ENCODE data around the gene FBXL2.
"Not testable (repeated sequence)": the region's sequence is repeated elsewhere in the genome, so short reads cannot be mapped to it uniquely, and the experiment has no call there.

The FBXL2 gene

GRCh38 chr3:33388374-33389100 lies 111.3 kb downstream of the FBXL2 start:
- DNase-seq: no peak

DNA sequence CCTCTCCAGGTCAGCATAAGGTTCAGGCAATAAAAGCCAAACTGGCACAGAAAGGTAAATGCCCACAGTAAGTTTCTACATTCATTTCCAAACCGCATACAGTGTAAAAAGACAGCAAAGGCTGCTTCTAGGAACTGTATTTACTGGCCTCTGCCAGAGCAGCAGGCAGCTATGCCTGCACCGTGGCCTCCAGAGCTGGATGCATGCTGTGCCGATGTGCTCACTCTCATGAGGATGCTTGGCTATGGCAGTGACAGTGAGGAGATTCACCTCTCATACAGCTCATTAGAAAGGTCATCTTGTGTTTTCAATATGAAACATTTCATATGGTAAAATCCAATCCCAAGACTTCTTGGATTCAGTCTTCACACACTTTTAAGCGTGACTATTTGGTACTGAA lies 112.7 kb downstream of the FBXL2 start:
- DNase-seq: no peak

GRCh38 chr3:33391255-33391995 lies 114.2 kb downstream of the FBXL2 start:
- DNase-seq: no peak

GRCh38 chr3:33392144-33392543 lies 114.9 kb downstream of the FBXL2 start:
- no peak for DNase-seq

GRCh38 chr3:33392703-33393125 lies 115.5 kb downstream of the FBXL2 start:
- no peak for DNase-seq

DNA sequence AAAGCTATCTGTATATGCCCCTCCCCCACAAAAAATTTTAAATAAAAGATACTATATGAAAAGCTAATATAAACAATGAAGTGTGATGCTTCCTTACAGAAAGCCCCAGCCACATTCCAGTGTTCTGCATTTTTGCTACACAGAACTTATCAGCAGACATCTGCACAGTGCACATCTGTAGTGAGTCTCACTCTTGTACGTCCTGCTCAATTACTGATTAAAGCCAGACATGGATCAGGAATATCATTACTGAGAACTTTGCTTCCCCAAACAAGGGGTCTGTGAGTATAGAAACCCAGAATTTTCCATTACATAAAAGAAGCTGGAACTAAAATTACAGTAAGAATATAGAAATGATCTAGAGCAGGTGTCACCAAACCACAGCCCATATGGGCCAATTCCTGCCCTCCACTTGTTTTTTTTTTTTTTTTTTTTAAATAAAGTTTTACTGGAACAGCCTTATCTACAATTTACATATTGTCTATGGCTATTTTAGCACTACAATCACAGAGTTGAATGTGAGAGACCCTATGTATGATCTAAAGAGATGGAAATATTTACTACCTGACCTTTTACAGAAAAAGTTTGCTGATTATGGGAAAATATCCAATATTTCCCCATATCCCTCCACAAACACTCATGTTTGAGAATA lies 117.3 kb downstream of the FBXL2 start:
- DNase-seq: no peak

DNA sequence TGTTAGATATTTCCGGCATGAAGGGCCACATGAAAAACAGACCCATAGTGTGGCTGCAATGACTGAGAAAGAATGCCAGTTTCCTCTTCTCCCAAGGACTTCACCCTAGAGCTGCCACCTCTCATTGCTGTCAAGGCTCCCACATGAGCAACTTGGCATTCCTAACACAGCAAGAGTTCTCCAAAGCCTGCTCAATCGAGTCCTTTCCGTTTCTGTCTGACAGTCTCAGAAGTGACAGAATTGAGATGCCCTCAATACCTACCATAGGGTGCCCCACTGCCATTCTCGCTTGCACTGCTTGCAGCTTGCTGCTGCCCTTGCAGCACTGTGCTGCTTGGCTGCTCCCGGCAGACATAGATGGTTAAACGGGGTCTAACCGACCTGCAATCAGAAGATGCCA lies 118.7 kb downstream of the FBXL2 start:
- no peak for DNase-seq

- no peak for DNase-seq
Observed at GRCh38 chr3:33398410-33398809, 121.2 kb downstream of the FBXL2 start.

DNA sequence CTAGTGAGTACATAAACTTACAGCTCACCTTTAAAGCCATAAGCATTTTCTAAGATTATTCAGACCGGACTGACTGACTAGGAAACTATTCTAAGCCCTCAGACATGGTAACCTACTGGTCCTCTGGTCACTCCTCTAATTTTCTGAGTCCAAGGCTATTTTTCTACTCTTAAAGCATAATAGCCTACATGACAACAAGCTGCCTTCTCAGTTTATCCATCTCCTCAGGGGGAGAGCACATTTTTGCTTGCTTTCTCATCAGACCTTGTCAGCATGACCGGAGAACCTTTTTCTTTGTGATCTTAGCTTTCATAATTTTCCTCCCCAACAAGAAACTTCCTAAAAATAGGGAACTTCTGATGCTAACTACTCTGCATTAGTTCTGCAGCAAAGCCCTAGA lies 124.5 kb downstream of the FBXL2 start:
- DNase-seq: no peak

- DNase-seq: no peak
Observed at GRCh38 chr3:33402936-33403335, 125.7 kb downstream of the FBXL2 start.

DNA sequence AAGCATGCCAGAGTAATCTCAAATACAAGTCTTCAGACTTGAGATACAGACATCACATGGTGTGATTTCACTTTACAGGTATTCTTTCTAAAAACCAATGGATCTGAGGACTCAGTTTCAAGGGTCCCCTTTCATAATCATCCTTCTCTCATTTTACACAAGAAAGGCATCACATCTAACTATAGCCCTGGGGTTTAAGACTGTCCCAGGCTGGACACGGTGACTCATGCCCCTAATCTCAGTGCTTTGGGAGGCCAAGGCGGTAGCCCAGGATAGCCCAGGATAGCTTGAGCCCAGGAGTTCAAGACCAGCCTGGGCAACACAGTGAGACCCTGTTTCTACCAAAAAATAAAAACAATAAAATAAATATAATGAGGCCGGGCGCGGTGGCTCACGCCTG lies 126.5 kb downstream of the FBXL2 start:
- no peak for DNase-seq

DNA sequence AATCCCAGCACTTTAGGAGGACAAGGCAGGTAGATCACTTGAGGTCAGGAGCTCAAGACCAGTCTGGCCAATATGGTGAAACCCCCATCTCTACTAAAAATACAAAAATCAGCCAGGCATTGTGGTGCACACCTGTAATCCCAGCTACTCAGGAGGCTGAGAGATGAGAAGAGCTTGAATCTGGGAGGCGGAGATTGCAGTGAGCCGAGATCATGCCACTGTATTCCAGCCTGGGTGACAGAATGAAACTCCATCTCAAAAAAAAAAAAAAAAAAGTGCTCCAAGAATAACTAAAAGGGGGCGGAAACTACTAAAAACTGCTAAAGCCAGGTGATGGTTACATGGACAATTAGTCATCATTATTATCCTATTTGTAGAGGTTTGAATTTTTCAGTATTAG lies 133.6 kb downstream of the FBXL2 start:
- not testable (repeated sequence) for DNase-seq

DNA sequence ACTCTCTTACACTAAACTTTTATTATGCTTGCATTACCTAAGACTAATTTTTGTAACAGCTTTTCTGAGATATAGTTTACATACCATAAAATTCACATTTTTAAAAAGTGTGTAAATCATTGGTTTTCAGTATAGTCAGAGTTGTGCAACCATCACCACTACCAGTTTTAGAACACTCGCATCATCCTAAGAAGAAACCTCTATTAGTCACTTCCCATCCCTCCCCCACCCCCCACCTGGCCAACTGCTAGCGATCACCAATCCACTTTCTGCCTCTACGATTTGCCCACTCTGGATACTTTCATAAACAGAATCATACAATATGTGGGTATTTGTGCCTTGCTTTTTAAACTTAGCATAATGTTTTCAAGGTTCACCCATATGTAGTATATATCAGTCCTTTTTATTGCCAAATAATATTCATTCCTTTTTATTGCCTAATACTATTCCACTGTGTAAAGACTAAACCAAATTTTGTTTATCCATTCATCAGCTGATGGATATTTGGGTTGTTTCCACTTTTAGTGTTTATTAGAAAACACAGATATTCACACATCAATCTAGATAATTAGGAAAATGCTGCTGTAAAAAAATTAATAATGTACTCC lies 139.9 kb downstream of the FBXL2 start:
- no peak for DNase-seq

DNA sequence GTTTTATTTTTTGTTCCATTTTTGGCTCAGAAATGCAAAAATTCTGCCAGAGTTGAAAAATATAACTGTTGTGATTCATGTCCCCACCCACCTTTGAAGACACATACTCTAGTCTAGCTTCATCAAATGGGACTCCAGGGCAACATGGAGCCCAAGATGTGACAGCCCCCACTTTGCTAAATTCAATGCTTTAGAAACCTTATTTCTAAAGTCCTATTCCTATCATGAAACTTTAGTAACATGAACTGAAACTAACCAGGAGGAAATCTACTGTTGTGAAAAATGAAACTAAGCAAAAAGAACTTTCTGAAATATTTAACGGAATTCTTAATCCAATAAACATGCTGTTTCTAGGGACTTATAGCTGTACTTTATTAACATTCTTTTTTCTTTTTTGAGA lies 142.7 kb downstream of the FBXL2 start:
- DNase-seq: no peak

GRCh38 chr3:33420966-33421365 lies 143.7 kb downstream of the FBXL2 start:
- no peak for DNase-seq

GRCh38 chr3:33424606-33425452 lies 147.6 kb downstream of the FBXL2 start:
- no peak for DNase-seq

DNA sequence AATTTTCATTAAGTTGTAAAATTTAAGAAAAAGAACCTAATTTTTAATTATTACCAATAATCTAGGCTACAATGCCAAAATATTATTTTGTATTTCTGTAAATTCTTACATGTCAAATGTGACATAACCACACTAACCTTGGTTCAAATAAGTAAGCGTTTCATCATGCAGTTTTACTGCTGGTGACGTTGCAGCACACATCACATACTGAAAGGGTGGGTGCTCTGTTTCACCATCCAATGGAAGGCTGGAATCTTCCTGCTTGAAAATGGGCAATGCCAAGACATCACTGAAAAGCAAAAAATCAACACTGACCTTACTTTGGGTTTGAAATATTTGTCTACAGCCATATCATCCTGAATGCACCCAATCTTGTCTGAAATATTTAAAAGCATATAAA lies 148.2 kb downstream of the FBXL2 start:
- DNase-seq: no peak

DNA sequence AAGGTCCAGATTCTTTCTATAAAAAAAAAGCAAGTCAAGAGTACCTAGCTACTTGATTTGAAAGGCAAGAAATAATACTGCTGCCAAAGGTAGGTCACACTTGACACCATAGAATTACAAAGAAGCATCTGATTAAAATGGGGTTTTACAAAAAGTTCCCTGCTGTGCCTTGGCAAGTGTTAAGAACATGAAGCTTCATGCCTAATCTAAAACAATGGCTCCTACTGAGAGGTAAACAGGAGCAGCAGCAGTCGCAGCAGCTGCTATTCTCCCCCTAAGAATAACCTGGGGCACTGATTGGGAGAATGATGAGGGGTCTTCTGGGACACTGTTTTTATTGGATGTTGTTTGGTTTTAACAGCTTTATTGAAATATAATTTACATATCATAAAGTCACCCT lies 148.8 kb downstream of the FBXL2 start:
- DNase-seq: no peak

DNA sequence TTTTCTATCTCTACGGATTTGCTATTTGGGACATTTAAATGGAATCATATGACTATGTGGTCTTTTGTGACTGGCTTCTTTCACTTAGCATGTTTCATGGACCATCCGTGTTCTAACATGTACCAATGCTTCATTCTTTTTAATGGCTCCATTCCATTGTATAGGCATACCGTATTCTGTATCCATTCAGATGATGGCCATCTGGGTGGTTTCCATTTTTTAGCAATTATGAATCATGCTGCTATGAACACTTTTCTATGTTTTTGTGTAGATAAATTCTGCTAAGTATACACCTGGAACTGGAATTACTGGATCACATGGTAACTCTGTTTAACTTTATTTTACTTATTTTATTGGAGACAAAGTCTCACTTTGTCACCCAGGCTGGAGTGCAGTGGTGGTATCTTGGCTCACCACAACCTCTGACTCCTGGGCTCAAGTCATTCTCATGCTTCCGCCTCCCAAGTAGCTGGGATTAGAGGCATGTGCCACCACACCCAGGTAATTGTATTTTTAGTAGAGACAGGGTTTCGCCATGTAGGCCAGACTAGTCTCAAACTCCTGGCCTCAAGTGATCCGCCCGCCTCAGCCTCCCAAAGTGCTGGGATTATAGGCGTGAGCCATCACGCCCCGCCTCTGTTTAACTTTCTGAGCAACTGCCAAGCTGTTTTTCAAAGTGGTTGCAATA lies 149.5 kb downstream of the FBXL2 start:
- no peak for DNase-seq

- no peak for DNase-seq
Observed at GRCh38 chr3:33428734-33429133, 151.5 kb downstream of the FBXL2 start.

GRCh38 chr3:33429306-33429705 lies 152.1 kb downstream of the FBXL2 start:
- not testable (repeated sequence) for DNase-seq

GRCh38 chr3:33430061-33430460 lies 152.8 kb downstream of the FBXL2 start:
- DNase-seq: no peak

All from activated gamma-delta T cell treated with Interleukin-2 at 50 U/mL for 16 hours (primary cell).